Ascending aorta (tissue), 2 donors: ENCODE data around the gene CRLF2. TPM values are rescaled to one million over a fixed set of nuclear protein-coding genes. Genes with fewer than 3 reads are reported as not detected.
"Not testable (repeated sequence)": the region's sequence is repeated elsewhere in the genome, so short reads cannot be mapped to it uniquely, and the experiment has no call there.

Experiments
- DNase-seq, 2 donors: peaks; one replicate each; pipeline ENCODE4 v3.0.0-alpha.2; 2019; ENCODE audit warnings: low spot score in 2 of 2
- H3K27ac ChIP-seq, 2 donors: fragments of 200-600 bp; sonication (generic); one replicate each; pipeline ENCODE4 v1.5.1; 2016 to 2017; ENCODE audit warnings: mild to moderate bottlenecking in 1 of 2
- H3K27me3 ChIP-seq: fragments of 200-600 bp; sonication (generic); one replicate; pipeline ENCODE4 v1.5.1; 2017
- H3K36me3 ChIP-seq, 2 donors: fragments of 200-600 bp; sonication (generic); one replicate each; pipeline ENCODE4 v1.5.1; 2016
- H3K4me1 ChIP-seq, 2 donors: fragments of 200-600 bp; sonication (generic); one replicate each; pipeline ENCODE4 v1.5.1; 2016 to 2017; ENCODE audit warnings: mild to moderate bottlenecking in 1 of 2
- H3K4me3 ChIP-seq, 2 donors: fragments of 200-600 bp; sonication (generic); one replicate each; pipeline ENCODE4 v1.5.1; 2016 to 2017; ENCODE audit warnings: mild to moderate bottlenecking in 1 of 2
- H3K9me3 ChIP-seq, 2 donors: fragments of 200-600 bp; sonication (generic); one replicate each; pipeline ENCODE4 v1.5.1; 2016
- intact Hi-C: fragments of 100-400 bp; cut with DNase I; formaldehyde crosslinking; loops from one replicate; pipeline ENCODE4 v1.15.1; 2023
- total RNA-seq: library from RNA; depleted of rRNA; stranded (reverse); fragments of >200 nt; gene quantifications from one replicate; pipeline ENCODE4 v1.1.0, GENCODE V29; 2016
- TF ChIP-seq, protein P1 (sequence below), 3 experiments: fragments of 200-600 bp in 2 of 3; fragments of 450-650 bp in 1 of 3; sonication (generic) in 2 of 3; IDR thresholded peaks; one replicate each; pipeline ENCODE4 v1.5.1; 2016 to 2019; ENCODE audit warnings: antibody characterized with exemption in 3 of 3, mild to moderate bottlenecking in 1 of 3, moderate library complexity in 1 of 3

Gene CRLF2
- total RNA-seq, 1 donor from 2014 or later: 1.1 TPM

DNA sequence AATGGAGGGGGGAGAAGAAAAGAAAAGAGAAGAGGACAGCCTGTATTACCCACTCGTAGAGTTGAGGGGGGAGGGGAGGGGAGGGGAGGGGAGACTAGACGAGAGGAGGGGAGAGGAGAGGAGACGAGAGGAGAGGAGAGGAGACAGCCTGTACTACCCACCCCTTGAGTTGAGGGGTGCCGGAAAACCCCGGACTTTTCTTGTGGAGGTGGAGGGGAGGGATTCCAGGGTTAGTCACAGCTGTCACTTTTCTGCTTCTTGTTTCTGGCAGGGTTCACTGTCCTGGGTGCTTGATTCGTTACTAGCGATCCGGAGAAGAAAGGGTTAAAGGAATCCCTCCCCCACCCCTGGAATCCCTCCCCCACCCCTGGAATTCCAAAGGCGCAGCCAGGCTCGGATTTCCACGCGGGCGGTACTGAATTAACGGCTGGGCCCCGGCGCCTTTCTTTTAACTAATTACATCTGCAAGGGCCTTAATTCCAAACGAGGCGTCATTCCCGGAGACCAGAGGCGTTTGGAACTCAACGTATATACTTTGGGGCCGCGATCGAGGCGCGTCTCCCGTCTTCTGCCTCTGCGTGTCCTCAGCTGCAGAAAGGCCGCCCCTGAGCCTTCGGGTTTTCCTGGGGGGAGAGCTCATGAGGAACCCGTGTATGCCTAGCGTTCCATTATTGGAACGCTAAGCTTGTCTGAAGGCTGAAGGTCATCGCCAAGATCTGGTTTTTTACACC is 36.0 kb upstream of the CRLF2 start:
- no peaks in the 10 kb centered on the region for H3K9me3 ChIP-seq
- H3K36me3 ChIP-seq: no peaks in the 10 kb centered on the region
- no peaks in the 10 kb centered on the region for H3K27me3 ChIP-seq
- peak overlapping the region in 1 of 2 donors; percentile 20 for H3K4me3 ChIP-seq
- TF ChIP-seq, protein P1, sequence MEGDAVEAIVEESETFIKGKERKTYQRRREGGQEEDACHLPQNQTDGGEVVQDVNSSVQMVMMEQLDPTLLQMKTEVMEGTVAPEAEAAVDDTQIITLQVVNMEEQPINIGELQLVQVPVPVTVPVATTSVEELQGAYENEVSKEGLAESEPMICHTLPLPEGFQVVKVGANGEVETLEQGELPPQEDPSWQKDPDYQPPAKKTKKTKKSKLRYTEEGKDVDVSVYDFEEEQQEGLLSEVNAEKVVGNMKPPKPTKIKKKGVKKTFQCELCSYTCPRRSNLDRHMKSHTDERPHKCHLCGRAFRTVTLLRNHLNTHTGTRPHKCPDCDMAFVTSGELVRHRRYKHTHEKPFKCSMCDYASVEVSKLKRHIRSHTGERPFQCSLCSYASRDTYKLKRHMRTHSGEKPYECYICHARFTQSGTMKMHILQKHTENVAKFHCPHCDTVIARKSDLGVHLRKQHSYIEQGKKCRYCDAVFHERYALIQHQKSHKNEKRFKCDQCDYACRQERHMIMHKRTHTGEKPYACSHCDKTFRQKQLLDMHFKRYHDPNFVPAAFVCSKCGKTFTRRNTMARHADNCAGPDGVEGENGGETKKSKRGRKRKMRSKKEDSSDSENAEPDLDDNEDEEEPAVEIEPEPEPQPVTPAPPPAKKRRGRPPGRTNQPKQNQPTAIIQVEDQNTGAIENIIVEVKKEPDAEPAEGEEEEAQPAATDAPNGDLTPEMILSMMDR (IDR thresholded peaks at IDR 0.05): no peak
- DNase-seq: no peak
- peaks cover 3 to 9% of the 10 kb centered on the region in 2 donors for H3K4me1 ChIP-seq
- H3K27ac ChIP-seq: no peak overlapping the region
- intact Hi-C loops: no loop called here

DNA sequence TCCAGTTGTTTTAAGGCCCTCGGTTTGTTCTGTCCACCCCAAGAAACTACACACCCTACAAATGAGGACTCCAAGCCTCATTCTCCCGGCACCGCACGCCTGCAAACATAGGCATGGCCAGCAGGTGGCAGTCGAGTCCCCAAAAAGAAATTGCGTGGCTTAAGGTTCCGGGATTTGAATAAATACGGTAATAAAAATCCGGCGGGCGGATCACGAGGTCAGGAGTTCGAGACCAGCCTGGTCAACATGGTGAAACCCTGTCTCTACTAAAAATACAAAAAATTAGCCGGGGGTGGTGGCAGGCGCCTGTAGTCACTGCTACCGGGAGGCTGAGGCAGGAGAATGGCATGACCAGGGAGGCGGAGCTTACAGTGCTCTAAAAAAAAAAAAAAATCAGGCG is 34.4 kb upstream of the CRLF2 start:
- DNase-seq: peak in 1 of 2 donors; percentile 74
- Histone ChIP-seq H3K27me3 (no peaks in the 10 kb centered on the region), H3K4me3 (no peak overlapping the region), H3K36me3 (no peaks in the 10 kb centered on the region), H3K9me3 (no peaks in the 10 kb centered on the region), H3K4me1 (peaks cover 3 to 9% of the 10 kb centered on the region in 2 donors), H3K27ac (no peak overlapping the region)
- intact Hi-C loops: no loop called here
- TF ChIP-seq, protein P1 (IDR thresholded peaks at IDR 0.05): peak; percentile 42 to 70 (median 69)

DNA sequence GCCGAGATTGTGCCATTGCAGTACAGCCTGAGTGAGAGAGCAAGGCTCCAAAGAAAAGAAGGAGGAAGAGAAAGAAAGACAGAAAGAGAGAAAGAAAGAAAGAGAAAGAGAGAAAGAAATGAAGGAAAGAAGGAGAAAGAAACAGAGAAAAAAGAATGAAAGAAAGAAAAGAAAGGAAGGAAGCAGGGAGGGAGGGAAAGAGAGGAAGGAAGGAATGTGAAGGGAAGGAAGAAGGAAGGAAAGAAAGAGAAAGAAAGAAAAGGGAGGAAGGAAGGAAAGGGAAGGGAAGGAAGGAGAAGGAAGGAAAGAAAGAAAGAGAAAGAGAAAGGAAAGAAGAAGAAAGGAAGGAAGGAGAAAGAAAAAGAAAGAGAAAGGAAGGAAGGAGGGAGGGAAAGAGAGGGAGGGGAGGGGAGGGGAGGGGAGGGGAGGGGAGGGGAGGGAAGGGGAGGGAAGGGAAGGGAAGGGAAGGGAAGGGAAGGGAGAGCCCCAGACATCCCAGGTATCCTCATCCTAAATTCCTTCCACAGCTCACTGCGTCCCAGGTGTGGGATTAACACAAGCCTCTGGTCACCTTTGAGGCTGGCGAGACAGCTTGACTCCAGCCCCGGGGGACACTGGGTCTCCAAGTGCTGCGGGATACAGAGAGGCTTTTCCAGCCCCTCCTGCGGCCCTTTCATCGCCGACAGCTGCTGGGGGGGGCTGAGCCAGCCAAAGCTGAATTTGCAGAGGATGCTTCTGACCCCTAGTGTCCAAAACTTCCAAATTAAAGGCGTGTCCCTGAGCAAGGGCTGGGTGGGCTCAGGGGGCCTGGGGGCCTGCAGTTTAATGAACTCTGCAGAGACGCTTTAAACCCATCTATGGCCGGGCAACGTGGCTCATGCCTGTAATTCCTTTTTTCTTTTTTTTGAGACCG is 32.0 kb upstream of the CRLF2 start:
- Histone ChIP-seq H3K4me3 (no peak overlapping the region), H3K36me3 (no peaks in the 10 kb centered on the region), H3K27ac (no peak overlapping the region), H3K9me3 (no peaks in the 10 kb centered on the region), H3K27me3 (no peaks in the 10 kb centered on the region), H3K4me1 (peaks cover 3 to 9% of the 10 kb centered on the region in 2 donors)
- no peak for DNase-seq
- TF ChIP-seq, protein P1 (IDR thresholded peaks at IDR 0.05): no peak
- intact Hi-C loops: no loop called here

DNA sequence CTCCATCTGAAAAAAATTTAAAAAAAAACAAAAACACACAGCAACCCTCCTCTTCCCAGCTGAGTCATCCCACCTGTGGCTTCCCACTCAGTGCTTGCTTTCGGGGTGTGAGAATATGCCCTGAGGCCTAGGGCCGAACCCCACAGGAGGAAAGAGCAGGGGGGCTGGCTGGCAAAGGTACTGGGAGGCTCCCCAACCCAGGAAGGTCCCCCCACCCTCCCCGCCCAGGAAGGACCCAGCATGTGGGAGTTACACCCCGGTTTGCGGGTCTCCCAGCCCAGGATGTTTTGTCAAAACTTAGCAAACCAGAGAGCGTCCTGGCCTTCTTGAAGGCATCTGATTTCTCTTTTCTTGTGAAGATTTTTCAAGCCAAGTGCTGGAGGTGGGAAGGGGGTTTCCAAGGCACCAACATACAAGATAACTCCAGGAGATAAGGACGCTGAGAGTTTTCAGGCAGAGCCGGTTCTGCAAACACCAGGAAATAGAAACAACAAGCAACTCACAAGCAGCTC is 30.5 kb upstream of the CRLF2 start:
- H3K36me3 ChIP-seq: no peaks in the 10 kb centered on the region
- H3K4me1 ChIP-seq: no peaks in the 10 kb centered on the region
- TF ChIP-seq, protein P1 (IDR thresholded peaks at IDR 0.05): no peak
- no peaks in the 10 kb centered on the region for H3K27me3 ChIP-seq
- no peaks in the 10 kb centered on the region for H3K9me3 ChIP-seq
- intact Hi-C loops: no loop called here
- DNase-seq: no peak
- no peak overlapping the region for H3K4me3 ChIP-seq
- H3K27ac ChIP-seq: no peak overlapping the region

DNA sequence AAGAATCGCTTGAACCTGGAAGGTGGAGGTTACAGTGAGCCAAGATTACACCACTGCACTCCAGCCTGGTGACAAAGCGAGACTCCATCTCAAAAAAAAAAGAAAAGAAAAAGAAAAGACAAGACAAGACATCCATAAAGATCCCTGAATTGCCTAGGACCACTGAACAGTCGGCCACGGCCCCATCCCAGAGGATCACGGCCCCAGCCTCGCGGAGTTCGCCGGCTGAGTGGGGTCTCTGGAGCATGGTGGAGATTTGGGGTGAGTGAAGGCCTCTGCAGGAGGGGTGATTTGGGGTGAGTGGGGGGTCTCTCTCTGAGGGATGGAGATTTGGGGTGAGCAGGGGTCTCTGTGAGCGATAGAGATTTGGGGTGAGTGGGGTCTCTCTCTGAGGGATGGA is 28.1 kb upstream of the CRLF2 start:
- H3K4me1 ChIP-seq, H3K27ac ChIP-seq, H3K36me3 ChIP-seq, intact Hi-C loops, DNase-seq, H3K4me3 ChIP-seq, H3K9me3 ChIP-seq, H3K27me3 ChIP-seq: not testable (repeated sequence)

GRCh38 chrX:1239681-1240142 is 27.3 kb upstream of the CRLF2 start:
- Histone ChIP-seq H3K4me1 (no peaks in the 10 kb centered on the region), H3K9me3 (no peaks in the 10 kb centered on the region), H3K4me3 (no peak overlapping the region), H3K36me3 (no peaks in the 10 kb centered on the region), H3K27ac (no peak overlapping the region), H3K27me3 (no peaks in the 10 kb centered on the region)
- TF ChIP-seq, protein P1 (IDR thresholded peaks at IDR 0.05): no peak
- peak; percentile 73 to 85 for DNase-seq
- intact Hi-C loops: no loop called here
